Raji (cell line): ENCODE results near the gene KLHL7.

Experiments used
- POLR2A ChIP-seq: IDR thresholded peaks from 2 replicates; pipeline ENCODE4 v1.6.1; 2011; ENCODE audit warnings: low read depth, low read length, control low read depth; ENCODE audit not compliant: insufficient read depth

The KLHL7 gene

GRCh38 chr7:23216021-23216420, 110.4 kb downstream of the KLHL7 start:
- TF ChIP-seq POLR2A, result no peak

GRCh38 chr7:23218196-23218595, 112.6 kb downstream of the KLHL7 start:
- no peak for TF ChIP-seq POLR2A

- TF ChIP-seq POLR2A, result no peak
Observed at GRCh38 chr7:23220690-23221305, 115.2 kb downstream of the KLHL7 start.

- TF ChIP-seq POLR2A, result no peak
Observed at GRCh38 chr7:23222439-23223030, 117.0 kb downstream of the KLHL7 start.

- no peak for TF ChIP-seq POLR2A
Observed at GRCh38 chr7:23226844-23227450, 121.4 kb downstream of the KLHL7 start.
